GM19452 (cell line): ENCODE results near the gene NSL1.
"Not testable (repeated sequence)": the region's sequence is repeated elsewhere in the genome, so short reads cannot be mapped to it uniquely, and the experiment has no call there.

Experiments
- ATAC-seq: cut with Tn5 transposase; IDR thresholded peaks from one replicate; pipeline ENCODE4 v1.9.1; 2021; ENCODE audit not compliant: unreplicated experiment

The NSL1 gene

DNA sequence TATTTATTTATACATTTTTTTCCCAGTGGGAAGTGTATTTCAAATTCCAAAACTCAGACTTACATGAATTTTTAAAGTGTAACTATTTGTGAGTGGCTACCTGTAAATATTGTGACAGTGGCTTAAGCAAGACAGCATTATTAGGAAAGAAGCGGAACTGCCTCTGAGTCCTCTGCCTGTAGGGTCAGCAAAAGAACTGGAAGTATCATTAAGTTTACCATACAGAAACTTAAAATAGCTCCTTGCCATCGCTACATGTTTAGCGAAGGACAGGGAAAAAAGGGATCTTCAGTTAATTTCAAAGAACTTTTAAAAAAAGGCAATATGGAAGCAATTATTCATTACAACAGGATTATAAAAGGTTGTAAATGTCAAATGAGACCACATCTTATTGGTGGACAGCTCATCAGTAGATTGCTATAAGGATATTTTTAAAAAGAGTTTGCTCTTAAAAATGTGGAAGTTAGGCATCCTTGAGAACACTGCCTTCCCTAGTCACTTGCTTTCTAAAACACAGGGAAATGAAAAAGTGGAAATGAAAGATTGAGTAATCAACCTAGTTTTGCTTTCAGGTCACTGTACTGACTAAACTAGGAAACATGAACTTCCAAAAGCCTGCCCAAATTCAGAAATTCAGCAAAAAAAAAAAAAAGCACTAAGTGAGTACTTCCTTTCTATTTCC is 39.2 kb downstream of the NSL1 start:
- ATAC-seq: peak; percentile 20

DNA sequence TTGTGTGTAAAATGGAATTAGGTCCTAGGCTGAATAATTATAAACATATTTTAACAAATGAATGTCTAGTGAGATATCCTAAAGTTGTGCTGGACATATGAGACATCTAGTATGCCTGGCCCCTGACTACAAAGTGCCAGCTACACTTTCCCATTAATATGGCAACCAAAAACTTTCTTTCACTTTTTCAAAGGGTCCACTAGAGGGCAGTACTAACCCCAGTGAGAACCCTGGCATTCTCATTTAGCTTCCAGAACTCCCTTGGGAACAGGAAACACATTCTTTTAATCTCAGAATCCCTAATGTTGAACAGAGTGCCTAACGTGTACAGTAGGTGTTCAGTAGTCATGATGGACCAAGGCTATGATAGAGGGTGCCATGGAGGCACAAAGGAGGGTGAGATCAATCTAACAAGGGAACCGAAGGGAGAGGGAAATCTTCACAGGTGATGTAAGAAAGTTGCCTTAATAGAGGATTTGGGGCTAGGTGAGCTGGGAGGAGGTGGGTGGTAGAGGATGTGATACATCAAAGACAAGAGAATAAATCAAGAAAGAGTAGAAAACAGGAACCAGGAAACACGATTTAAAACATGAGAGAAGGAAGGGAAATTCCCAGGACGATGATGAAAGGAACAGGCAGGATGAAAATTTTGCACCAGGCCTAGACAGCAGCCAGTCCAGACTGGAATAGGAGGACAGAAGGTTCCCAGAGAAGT is 41.6 kb downstream of the NSL1 start:
- no peak for ATAC-seq

GRCh38 chr1:212746546-212746945 is 45.0 kb downstream of the NSL1 start:
- ATAC-seq: no peak

GRCh38 chr1:212745303-212745702 is 46.3 kb downstream of the NSL1 start:
- no peak for ATAC-seq

DNA sequence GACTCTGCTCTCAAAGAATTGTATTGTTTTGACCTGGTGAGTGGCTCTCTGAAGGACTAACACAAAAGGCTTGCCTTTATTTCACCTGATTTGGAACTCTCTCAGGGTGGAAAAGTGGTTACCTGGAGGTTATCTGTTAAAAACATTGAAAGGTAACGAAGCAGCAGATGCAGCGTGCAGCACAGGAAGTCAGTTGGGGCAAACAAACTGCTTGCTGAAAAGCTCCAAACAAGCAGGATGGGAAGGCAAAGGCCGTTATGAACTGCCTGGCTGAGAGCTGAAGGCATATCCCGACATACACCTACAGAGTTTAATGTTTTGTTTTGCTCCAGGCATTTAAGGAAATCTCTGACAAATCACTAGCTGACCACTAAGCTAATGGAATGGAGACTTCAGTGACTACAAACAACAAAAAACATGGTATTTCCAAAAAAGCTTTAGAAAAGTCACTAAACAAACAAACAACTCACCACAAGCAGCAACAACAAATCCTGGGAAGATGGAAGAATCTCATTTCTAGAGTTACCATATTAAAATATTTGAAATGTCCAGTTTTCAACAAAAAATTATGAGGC is 47.6 kb downstream of the NSL1 start:
- no peak for ATAC-seq

DNA sequence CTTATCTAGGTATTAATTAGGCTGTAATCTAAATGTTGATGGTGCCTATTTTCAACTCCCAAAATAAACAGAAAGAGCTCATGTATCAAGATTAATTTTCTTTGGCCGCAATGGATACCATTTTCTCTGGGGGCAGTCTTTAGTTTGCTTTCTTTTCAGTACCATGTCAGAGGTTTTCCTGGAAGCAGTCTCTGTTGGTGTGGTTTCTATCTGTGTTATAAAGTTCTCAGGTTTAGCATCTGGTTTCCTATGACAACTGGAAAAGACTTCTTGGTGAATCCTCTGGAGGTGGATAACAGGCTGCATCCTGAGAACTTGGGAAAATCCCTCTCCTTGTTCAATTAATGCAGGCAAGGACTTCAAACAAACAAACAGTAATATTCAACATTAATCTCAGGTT is 53.2 kb downstream of the NSL1 start:
- ATAC-seq: no peak

GRCh38 chr1:212737559-212737958 is 54.0 kb downstream of the NSL1 start:
- no peak for ATAC-seq

GRCh38 chr1:212733109-212733508 is 58.5 kb downstream of the NSL1 start:
- ATAC-seq: no peak

GRCh38 chr1:212731630-212732029 is 59.9 kb downstream of the NSL1 start:
- no peak for ATAC-seq

DNA sequence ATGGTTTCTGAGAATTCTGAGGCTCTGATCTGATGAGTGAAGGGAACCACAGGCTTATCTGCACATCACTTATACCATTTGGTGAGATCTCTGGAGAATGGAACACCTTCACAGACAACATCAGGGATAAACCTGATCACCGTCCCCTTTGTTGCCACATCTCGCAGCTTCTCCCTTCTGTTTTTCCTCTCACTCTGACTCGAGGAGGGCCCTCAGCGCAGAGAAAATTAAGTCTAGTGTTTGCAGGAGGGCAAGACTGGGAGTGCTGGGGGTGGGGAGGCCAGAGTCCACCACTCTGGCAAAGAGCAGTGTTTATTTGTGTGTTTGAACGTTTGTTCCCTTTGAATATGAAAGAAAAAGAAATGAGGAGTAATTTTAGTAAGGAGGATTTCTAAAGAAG is 63.0 kb downstream of the NSL1 start:
- no peak for ATAC-seq

GRCh38 chr1:212727386-212728181 is 64.0 kb downstream of the NSL1 start:
- ATAC-seq: no peak

- not testable (repeated sequence) for ATAC-seq
Observed at GRCh38 chr1:212724679-212725078, 66.9 kb downstream of the NSL1 start.

GRCh38 chr1:212722270-212722957 is 69.2 kb downstream of the NSL1 start:
- ATAC-seq: no peak

DNA sequence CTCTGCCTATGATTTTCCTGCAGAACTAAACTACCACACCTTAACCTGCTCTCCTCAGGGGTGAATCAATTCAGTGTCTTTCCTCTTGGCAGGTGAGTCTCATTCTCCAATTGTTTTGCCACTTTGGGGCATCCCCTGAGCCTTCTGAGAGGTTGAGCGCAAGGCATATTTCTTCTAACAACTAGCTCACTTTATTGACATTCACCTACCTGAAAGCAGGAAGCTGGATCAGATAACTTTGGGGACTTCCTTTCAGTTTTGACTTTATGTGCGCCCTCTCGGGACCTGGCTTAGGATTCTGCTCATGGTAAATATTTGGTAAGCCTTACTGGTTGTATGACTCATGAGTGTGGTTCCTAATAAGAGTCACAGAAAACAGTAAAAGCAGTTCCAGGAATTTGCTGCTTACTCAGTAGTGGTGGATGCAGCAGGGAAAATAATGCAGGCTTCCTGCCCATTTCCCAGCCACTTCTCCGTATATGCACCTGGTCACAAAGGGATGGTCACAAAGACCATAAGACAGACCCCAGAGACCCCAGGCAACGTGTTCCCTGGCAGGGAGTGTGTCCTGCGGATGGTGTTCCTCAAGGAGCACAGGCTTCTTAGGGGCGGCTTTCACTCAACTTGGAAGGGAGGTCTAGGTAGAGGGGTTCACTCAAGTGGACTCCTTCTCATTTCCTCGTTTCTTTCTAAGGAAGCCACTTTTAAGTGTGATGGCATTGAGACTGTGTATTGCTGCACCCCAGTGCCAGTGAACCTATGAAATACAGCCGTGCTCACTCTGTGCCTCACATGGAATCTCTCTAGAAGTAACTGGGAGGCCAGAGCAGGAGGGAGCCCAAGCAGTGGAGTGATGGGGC is 70.0 kb downstream of the NSL1 start:
- ATAC-seq: peak; percentile 55

- no peak for ATAC-seq
Observed at GRCh38 chr1:212719633-212720032, 71.9 kb downstream of the NSL1 start.

DNA sequence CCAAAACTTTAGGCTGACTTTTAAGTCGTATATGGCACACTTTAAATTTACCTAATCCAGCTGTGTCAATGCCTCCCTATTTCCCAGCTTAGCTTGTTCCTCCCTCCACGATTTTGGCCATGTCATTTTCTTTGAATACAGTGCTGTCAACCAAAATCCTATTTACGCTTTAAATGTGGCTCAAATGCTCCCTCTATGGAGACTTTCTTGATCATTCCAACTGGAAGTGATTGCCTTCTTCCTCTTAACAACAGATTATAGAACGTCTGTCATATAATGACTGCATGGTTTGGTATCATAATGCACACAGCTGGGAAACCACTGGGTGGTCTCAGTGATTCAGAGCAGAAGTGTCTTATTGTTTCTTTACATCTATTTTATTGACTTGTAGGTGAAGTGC is 73.1 kb downstream of the NSL1 start:
- ATAC-seq: no peak

- ATAC-seq: no peak
Observed at GRCh38 chr1:212716161-212716560, 75.4 kb downstream of the NSL1 start.

DNA sequence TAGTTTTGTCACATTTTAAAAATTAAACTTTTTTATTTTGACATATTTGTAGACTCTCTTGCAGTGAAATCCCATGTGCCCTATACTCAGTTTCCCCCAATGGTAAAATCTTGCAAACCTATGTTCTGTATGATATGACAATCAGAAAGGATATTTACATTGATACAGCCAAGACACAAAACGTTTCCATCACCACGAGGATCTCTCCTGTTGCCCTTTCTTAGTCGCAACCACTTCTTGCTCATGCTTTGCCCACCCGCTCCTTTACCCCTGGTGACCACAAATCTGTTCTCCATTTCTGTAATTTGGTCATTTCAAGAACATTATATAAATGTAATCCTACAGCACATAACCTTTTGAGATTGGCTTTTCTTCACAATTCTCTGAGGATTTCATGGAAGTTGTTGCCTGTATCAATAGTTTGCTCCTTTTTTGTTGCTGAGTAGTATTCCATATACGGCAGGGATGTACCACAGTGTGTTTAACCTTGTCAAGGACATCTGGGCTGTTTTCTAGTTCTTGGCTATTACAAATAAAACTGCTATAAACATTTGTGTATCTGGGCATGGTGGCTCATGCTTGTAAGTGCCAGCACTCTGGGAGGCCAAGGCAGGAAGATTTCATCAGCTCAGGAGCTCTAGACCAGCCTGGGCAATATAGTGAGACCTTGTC is 78.0 kb downstream of the NSL1 start:
- no peak for ATAC-seq

DNA sequence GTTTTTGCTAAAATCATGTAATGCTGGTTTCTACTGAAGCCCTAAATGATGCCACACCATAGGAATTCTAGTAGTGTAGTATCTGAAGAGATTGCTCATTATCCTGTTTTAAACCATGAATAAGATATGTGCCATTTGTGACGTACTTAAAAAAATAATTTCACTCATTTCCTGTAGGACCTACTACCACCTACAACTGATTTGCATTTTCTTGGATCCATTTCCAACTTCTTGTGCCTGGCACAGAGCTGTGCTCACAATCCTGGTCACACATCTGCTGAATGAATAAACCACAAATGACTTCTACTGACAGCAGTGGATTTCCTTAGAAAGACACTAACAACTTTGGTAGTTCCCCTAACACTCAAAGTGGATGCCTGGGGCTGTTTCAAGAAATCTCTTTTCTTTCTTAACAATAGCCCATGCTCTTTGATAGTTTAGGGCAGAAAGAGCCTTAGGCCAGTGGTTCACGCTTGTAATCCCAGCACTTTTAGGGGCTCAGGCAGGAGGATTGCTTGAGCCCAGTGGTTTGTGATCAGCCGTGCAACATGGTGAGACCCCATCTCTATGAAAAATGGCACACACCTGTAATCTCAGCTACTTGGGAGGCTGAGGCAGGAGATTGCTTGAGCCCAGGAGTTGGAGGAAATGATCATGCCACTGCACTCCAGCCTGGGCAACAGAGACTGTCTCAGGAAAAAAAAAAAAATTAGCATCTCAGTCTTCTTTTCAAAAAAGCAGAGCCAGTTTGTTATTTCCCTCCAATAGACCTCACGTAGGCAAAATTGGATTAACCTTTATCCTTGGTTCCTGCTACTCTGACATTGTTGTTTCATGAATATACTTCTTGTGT is 78.9 kb downstream of the NSL1 start:
- ATAC-seq: no peak
